ENCODE data around the gene NFIA. TPM values are rescaled to one million over a fixed set of nuclear protein-coding genes. Genes with fewer than 3 reads are reported as not detected.
A peak's percentile ranks its signal among the peaks of the same experiment; 100 is the strongest.

Gene NFIA
- total RNA-seq, 2 donors from 2014 or later = 75.3 to 81.3 TPM

GRCh38 chr1:61337441-61337951 lies 255.1 kb downstream of the NFIA start:
- H3K36me3 ChIP-seq = no peaks in the 10 kb centered on the region
- H3K4me3 ChIP-seq = no peak overlapping the region
- peak overlapping the region; percentile 68 to 87 for H3K27ac ChIP-seq
- no peaks in the 10 kb centered on the region for H3K27me3 ChIP-seq
- no peak for TF ChIP-seq CTCF (IDR thresholded peaks at IDR 0.05)
- DNase-seq (ENCODE audit: low spot score) = no peak
- H3K9me3 ChIP-seq = no peaks in the 10 kb centered on the region
- H3K4me1 ChIP-seq = peaks cover 0 to 47% of the 10 kb centered on the region in 2 donors

- H3K36me3 ChIP-seq = no peaks in the 10 kb centered on the region
- peak; percentile 87 for DNase-seq (ENCODE audit: low spot score)
- H3K27ac ChIP-seq = peak overlapping the region; percentile 68 to 87
- peak; percentile 78 for TF ChIP-seq CTCF (IDR thresholded peaks at IDR 0.05)
- H3K4me3 ChIP-seq = peak overlapping the region in 1 of 2 donors; percentile 20
- no peaks in the 10 kb centered on the region for H3K9me3 ChIP-seq
- H3K27me3 ChIP-seq = no peaks in the 10 kb centered on the region
- peaks cover 0 to 46% of the 10 kb centered on the region in 2 donors for H3K4me1 ChIP-seq
Observed at GRCh38 chr1:61337981-61338848, 255.9 kb downstream of the NFIA start.

- Histone ChIP-seq H3K27ac (peak overlapping the region; percentile 68 to 87), H3K27me3 (no peaks in the 10 kb centered on the region), H3K36me3 (no peaks in the 10 kb centered on the region), H3K4me1 (peaks cover 0 to 51% of the 10 kb centered on the region in 2 donors), H3K4me3 (peak overlapping the region in 1 of 2 donors; percentile 20), H3K9me3 (no peaks in the 10 kb centered on the region)
- TF ChIP-seq CTCF (IDR thresholded peaks at IDR 0.05) = no peak
- no peak for DNase-seq (ENCODE audit: low spot score)
Observed at GRCh38 chr1:61338899-61339298, 256.5 kb downstream of the NFIA start.

- no peak for TF ChIP-seq CTCF (IDR thresholded peaks at IDR 0.05)
- Histone ChIP-seq H3K4me3 (no peak overlapping the region), H3K27ac (no peak overlapping the region), H3K9me3 (no peaks in the 10 kb centered on the region), H3K36me3 (no peaks in the 10 kb centered on the region), H3K27me3 (no peaks in the 10 kb centered on the region), H3K4me1 (peaks cover 0 to 49% of the 10 kb centered on the region in 2 donors)
- DNase-seq (ENCODE audit: low spot score) = no peak
Observed at GRCh38 chr1:61341426-61341825, 259.1 kb downstream of the NFIA start.

GRCh38 chr1:61343734-61344420 lies 261.5 kb downstream of the NFIA start:
- no peaks in the 10 kb centered on the region for H3K27me3 ChIP-seq
- no peak for TF ChIP-seq CTCF (IDR thresholded peaks at IDR 0.05)
- no peaks in the 10 kb centered on the region for H3K9me3 ChIP-seq
- no peaks in the 10 kb centered on the region for H3K36me3 ChIP-seq
- H3K4me3 ChIP-seq = no peak overlapping the region
- no peak for DNase-seq (ENCODE audit: low spot score)
- peaks cover 0 to 24% of the 10 kb centered on the region in 2 donors for H3K4me1 ChIP-seq
- H3K27ac ChIP-seq = peak overlapping the region; percentile 0 to 7
